GM18526 (cell line): ENCODE measurements around the gene KDM3B.
A peak's percentile ranks its signal among the peaks of the same experiment; 100 is the strongest.

Source experiments
- POLR2A ChIP-seq: IDR thresholded peaks from 3 replicates; pipeline ENCODE4 v1.6.1; 2011; ENCODE audit not compliant: insufficient read length; ENCODE audit errors: extremely low read depth

The KDM3B gene

DNA sequence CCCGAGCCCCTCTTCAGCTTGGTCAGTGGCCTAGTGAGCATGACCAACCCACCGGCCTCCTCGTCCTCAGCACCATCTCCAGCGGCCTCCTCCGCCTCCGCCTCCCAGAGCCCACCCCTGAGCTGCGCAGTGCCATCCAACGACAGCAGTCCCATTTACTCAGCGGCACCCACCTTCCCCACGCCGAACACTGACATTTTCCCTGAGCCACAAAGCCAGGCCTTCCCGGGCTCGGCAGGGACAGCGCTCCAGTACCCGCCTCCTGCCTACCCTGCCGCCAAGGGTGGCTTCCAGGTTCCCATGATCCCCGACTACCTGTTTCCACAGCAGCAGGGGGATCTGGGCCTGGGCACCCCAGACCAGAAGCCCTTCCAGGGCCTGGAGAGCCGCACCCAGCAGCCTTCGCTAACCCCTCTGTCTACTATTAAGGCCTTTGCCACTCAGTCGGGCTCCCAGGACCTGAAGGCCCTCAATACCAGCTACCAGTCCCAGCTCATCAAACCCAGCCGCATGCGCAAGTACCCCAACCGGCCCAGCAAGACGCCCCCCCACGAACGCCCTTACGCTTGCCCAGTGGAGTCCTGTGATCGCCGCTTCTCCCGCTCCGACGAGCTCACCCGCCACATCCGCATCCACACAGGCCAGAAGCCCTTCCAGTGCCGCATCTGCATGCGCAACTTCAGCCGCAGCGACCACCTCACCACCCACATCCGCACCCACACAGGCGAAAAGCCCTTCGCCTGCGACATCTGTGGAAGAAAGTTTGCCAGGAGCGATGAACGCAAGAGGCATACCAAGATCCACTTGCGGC, 114.6 kb downstream of the KDM3B start:
- TF ChIP-seq POLR2A: no peak

DNA sequence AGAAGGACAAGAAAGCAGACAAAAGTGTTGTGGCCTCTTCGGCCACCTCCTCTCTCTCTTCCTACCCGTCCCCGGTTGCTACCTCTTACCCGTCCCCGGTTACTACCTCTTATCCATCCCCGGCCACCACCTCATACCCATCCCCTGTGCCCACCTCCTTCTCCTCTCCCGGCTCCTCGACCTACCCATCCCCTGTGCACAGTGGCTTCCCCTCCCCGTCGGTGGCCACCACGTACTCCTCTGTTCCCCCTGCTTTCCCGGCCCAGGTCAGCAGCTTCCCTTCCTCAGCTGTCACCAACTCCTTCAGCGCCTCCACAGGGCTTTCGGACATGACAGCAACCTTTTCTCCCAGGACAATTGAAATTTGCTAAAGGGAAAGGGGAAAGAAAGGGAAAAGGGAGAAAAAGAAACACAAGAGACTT, 115.2 kb downstream of the KDM3B start:
- no peak for TF ChIP-seq POLR2A

DNA sequence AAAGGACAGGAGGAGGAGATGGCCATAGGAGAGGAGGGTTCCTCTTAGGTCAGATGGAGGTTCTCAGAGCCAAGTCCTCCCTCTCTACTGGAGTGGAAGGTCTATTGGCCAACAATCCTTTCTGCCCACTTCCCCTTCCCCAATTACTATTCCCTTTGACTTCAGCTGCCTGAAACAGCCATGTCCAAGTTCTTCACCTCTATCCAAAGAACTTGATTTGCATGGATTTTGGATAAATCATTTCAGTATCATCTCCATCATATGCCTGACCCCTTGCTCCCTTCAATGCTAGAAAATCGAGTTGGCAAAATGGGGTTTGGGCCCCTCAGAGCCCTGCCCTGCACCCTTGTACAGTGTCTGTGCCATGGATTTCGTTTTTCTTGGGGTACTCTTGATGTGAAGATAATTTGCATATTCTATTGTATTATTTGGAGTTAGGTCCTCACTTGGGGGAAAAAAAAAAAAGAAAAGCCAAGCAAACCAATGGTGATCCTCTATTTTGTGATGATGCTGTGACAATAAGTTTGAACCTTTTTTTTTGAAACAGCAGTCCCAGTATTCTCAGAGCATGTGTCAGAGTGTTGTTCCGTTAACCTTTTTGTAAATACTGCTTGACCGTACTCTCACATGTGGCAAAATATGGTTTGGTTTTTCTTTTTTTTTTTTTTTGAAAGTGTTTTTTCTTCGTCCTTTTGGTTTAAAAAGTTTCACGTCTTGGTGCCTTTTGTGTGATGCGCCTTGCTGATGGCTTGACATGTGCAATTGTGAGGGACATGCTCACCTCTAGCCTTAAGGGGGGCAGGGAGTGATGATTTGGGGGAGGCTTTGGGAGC, 115.9 kb downstream of the KDM3B start:
- TF ChIP-seq POLR2A: no peak

DNA sequence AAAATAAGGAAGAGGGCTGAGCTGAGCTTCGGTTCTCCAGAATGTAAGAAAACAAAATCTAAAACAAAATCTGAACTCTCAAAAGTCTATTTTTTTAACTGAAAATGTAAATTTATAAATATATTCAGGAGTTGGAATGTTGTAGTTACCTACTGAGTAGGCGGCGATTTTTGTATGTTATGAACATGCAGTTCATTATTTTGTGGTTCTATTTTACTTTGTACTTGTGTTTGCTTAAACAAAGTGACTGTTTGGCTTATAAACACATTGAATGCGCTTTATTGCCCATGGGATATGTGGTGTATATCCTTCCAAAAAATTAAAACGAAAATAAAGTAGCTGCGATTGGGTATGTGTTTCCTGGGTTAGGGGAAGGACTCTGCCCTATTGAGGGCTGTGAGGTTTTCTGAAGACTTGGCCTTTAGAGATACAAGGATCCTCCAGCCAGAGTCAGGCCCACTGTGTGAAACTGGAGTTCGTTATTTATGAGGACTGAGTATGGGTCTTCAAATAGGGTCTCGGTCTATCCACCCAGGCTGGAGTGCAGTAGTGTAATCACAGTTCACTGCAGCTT, 116.6 kb downstream of the KDM3B start:
- TF ChIP-seq POLR2A: peak; percentile 5

DNA sequence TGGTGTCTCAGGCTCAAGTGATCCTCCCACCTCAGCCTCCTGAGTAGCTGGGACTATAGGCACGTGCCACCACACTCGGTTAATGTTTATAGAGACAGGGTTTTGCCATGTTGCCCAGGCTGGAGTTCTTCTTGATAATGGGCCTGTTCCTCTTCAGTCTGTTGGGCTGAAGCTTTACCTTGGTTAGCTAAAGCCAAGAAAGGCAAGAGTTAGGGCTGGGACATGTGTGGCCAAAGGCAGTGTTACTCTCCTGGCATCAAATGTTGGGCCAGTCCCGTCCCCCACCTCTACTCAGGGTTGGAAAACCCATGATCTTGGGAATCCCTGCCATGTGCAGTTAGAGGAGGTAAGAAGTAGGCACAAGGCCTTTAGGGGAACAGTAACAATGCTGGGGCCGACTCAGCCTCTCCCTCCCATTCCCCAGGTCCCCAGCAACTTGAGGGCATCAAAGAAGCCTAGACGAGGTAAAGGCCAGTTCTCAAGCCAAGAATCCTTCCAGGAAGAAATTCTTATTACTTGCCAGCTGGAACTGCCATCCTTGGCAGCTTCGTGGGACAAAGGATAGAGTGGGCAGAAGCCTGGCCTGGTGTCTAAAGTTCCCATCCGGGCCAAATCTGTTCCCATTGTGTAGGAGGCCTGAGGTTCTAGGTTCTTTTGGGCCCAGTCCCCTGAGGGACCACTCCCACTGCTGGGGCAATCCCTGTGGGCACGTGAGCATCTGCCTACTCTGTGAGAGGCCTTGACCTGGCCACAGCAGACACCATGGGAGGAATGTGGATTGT, 117.2 kb downstream of the KDM3B start:
- TF ChIP-seq POLR2A: no peak

DNA sequence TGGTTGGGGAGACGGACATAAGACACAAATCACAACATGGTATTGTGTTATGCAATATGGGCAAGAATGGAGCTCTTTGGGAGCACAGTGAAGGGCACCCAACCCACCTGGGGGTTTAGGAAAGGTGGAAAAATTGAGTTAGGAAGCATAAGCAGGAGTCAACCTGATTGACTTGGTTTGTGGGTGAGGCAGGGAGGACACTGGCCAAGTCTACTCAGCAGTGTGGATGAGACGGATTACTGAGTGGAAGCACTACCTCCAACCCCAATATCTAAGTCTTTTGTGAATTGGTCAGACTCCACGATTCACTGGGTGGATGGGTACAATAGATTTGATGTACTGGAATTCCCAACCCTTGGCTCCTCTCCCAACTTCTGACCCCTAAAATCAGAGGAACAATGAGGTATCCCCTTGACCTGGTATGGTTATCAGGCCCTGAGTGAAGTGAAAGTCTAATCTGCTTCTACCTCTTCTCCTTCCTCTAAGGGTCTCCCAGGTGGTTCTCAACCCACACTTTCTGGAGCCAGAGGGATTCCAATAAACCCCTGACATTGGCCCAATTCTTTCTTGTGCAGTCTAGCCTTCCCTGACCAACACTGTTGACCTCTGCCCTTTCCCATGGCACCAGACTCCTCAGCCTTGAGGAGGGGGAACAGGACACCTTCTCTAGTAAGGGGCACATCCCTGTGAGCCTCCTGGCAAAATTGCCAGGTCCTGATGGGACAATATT, 118.0 kb downstream of the KDM3B start:
- TF ChIP-seq POLR2A: no peak

DNA sequence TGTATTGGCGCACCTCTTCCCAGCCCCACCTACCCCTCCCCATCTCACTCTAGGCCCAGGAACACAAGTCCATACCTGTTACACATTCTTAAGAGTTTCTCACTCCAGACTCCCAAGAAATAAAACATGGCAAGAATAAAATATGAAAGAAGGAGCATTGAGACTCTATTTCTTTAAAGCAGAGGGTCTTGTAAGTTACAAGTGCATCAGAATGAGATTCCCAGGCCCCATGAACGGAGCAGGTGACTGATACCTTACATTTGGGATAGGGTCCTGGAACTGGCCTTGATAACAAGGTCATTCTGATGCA, 118.5 kb downstream of the KDM3B start:
- no peak for TF ChIP-seq POLR2A

DNA sequence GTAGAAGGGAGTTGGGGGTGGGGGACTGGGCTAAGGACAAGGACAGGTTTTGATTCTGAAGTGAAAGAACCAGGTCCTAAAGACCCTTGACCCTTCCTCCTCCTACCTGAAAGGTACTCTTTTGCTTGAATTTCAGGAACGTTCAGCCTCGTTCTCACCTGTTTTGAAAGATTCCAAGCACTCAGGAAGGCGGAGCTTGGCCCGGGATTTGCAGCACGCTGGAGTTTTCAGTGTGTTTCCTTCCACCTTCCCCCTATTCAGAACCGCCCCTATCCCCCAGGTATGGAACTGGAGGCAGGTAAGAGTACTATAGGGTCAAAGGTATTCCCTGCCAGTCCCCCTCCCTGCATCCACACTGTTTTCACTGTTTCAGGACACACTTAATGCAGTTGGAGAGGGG, 119.9 kb downstream of the KDM3B start:
- TF ChIP-seq POLR2A: no peak

DNA sequence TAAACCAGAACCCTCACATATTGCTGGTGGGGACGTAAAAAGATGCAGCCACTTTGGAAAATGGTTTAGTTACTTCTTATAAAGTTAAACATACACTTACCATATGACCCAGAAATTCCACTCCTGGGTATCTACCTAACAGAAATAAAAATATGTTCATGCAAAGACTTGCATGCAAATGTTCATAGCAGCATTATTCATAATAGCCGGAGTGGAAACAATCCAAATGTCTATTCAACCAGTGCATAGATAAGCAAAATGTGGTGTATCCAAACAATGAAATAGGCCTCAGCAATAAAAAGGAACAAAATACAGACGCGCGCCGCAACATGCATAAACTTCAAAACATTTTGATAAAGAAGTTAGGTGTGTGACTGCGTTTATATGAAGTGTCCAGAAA, 124.4 kb downstream of the KDM3B start:
- TF ChIP-seq POLR2A: no peak

DNA sequence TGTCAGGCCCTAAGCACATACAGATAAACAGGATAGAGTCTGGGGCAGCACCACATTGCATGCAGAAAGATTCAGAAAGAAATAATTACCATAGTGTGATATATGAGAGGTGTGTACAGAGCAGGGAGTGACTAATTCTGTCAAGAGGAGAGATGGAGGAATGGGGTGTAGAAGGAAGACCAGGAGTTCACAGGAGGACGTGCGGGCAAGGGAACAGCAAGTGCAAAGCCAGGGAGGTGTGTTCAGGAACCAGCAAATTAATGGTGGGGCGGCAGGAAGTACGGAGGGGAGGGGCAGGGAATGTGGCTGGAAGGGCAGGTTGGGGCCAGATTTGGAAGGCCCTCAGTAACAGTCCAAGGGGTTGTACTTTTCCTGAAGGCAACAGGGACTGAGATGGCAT, 130.2 kb downstream of the KDM3B start:
- TF ChIP-seq POLR2A: no peak
